Measurements from ENCODE around the gene SLC16A3.
"Not testable (repeated sequence)": the region's sequence is repeated elsewhere in the genome, so short reads cannot be mapped to it uniquely, and the experiment has no call there.

The SLC16A3 gene

DNA sequence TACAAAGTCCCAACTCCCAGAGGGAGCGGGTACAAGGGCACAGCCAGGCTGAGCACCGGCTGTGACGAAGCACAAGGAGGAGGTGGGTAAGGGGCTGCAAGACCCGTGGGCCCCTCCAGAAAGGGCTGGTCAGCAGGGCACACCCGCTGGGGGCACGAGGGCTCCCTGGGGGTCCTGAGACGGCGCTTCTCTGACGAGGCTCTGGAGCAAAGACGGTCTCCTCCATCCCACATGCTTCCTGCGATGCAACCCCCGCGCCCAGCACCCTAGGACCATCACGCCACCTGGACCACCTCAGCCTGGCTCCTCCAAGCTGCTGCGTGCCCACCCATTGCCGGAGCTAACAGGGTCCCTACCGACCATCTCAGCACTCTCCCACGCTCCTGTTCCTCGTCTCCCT is 24.9 kb upstream of the SLC16A3 start:
- FAIRE-seq: no peak
- no peak for DNase-seq (ENCODE audit: insufficient read length, low spot score)

DNA sequence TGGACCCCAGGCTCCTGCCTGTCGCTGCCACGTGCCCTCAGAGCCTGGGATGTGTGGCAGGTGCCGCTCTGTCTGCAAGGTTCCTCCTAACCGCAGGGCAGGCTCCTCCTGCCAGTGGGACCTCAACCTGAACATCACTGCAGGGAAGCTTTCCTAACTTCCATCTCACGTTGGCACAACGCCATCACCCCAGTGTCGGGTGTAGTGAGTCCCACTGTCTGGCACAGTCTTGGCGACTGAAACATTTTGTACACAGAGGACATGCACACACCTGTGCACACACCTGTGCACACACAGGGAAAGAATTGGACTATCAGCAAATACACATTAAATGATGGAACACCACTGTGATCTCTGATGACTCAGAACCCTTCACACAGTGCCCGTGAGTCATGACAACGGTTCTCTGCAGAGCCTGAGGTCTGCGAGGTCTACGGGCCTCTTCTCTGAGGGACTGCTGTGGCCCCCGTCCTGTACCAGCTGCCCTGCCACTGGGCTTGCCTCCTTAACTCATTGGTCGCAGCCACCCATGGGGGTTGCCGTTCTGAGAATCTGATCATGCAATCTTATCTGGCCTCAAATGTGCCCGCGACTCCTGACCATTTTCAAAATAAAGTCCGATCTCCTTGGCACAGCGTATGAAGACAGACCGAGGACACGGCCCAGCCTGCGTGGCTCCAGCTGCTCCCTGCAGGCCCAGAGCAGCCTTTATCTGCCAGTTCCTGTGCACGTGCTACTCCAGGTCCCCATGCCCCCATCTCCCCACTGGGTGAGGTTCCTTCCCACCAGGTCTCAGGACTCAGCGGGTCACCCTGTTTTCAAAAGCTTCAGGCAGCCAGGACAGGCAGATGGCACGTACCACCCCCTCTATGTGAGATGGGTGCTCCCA is 23.8 kb upstream of the SLC16A3 start:
- no peak for DNase-seq (ENCODE audit: insufficient read length, low spot score)
- FAIRE-seq: no peak

DNA sequence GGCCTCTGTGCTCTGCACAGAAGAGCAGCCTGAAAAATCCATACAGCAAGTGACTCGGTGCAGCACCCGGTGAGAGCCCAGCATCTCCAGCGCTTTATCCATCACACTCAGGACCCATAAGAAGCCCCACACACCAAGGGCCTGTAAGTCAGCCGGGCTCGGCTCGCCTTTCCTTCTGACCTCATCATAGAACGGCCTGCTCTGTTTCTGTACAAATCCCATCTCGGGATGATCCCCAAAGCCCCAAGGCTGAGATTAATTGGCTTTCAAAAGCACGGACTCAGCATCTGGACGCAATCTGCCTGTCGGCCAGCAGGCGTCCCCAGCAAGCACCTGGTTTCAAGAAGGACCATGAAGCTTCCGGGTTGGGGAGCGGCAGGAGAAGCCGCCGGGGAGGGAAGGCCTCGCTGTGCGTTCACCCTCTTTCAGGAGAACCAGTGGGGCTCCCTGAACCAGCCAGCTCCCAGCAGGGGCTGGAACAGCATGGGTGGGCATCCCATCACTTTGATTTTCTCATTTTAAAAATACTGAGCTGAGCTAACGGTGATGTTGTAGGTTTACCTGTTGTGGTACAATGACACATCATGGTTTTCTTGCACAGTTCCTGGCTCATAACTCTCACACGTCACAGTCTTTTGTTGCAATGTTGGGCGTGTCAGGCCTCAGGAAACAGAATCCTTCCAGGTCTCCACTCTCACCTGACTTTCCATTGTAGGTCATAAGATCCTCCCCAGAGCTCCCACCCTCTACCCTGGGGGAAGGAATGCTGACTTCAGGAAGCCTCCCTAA is 22.9 kb upstream of the SLC16A3 start:
- FAIRE-seq (peak; percentile 98), DNase-seq (ENCODE audit: insufficient read length, low spot score) (peak; percentile 81)

DNA sequence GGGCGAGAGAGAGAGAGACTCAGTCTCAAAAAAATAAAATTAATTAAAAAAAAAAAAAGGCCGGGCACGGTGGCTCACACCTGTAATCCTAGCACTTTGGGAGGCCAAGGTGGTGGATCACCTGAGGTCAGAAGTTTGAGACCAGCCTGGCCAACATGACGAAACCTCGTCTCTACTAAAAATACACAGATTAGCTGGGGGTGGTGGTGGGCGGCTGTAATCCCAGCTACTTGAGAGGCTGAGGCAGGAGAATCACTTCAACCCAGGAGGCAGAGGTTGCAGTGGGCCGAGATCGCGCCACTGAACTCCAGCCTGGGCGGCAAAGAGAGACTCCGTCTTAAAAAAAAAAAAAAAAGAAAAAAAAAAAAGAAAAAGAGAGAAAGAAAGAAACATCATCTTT is 18.2 kb upstream of the SLC16A3 start:
- not testable (repeated sequence) for DNase-seq (ENCODE audit: insufficient read length, low spot score); FAIRE-seq

DNA sequence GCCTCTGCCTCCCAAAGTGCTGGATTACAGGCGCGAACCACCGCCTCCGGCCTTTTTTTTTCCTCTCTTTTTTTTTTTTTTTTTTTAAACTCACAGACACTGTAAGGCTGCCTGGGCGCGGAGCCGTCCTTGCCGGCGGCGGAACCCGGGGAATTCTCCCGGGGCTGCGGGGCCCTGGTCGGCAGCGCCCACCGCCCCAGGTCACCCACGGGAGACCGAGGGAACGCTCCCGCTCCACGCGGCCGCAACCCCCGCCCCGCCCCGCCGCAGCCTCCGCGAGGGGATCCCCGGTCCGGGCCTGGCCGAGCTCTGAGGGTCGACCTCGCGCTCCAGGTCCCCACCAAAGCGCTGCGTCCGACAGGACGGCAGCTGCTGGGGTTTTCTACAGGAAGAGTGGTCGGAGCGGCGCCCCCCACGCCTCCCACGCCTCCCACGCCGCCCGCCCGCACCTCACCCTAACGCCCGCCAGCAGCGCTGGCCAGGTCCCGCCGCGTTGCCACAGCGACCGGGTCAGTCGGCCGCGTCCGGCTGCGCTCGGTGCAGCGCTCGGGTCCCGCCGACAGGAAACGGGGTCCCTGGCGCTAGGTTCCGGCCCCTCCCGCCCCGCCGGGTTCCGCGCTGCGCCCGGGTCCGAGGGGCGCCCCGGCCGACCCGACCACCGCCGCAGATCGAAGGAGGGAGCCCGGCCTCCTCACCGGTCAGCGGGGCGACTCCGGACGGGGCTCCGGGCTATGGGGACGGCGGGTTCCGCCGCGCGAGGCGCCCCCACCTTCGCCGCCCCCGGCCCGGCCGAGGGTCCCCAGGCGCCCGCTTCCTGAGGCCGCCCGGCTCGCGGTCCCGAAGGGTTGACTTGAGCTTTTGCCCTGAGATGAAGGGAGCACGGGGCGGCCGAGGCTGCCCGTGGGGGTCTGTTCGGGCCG is 16.3 kb upstream of the SLC16A3 start, which contains the start of gene CCDC57:
Gene CCDC57, minus strand, starts transcription at position 512 of the 920 bp plus-strand sequence. CDS start 10,898 bp downstream, outside the sequence.
- peak; percentile 4 for FAIRE-seq

DNA sequence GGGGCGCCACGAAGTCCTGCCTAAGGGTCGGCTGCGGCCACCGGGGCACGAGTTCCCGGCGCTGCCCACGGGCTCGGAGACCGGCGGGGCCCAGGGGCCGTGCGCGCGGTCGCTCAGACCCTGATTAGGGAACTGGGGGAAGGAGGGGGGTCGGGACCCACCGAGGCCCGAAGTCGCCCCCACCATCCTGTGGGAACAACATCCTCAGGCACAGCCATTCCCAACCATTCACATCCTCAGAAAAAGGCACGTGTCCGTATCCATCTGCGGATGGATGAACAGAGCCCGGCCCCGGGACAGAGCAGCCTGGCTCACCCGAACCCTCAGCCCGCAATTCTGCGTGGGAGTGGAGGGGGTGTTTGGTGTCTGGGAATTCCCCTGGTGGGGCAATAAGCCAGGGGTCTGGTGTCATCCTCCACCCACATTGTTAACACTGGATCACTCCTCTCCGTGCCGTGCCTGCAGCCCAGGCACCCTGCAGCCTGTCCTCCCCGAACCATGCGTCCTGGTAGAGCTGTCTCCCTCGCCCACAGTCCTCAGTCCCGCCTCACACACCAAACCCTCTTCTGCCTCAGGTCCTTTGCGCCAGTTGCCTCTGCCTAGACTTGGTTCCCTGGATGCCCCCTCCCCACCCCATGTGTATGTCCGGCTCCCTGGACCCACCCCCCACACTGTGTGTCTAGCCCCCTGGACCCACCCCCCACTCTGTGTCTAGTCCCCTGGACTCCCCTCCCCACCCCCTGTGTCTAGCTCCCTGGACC is 15.4 kb upstream of the SLC16A3 start:
- DNase-seq (ENCODE audit: insufficient read length, low spot score) (no peak), FAIRE-seq (peak; percentile 53)

More for the DNA sequence above, 16.3 kb upstream of the SLC16A3 start, which contains the start of gene CCDC57:
- DNase-seq (ENCODE audit: insufficient read length, low spot score): peak; percentile 95

DNA sequence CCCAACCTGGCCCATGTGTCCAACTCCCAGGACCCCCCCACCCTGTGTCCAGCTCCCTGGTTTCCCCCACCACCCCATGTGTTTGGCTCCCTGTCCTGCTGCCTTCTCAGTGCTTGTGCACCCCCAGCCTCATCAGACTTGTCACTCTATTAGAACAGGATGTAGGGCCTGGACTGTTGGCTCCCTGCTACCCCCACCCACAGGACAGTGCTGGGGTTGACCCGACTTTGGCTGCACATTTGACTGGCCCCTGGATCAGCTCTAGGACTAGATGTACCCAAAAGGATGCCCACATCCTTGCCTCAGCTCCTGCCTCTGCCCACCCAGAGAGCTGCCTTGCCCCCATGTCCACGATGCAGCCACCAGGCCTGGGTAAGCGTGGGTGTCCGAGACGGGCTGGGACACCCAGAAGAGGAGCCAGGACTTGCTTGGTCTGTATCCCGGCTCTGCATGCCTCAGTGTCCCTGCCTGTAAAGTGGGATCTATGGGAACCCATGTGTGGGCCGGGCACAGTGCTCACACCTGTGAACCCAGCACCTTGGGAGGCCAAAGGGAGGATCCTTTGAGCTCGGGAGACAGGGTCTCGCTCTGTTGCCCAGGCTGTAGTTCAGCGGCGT is 14.7 kb upstream of the SLC16A3 start:
- DNase-seq (ENCODE audit: insufficient read length, low spot score): no peak
- FAIRE-seq: no peak

DNA sequence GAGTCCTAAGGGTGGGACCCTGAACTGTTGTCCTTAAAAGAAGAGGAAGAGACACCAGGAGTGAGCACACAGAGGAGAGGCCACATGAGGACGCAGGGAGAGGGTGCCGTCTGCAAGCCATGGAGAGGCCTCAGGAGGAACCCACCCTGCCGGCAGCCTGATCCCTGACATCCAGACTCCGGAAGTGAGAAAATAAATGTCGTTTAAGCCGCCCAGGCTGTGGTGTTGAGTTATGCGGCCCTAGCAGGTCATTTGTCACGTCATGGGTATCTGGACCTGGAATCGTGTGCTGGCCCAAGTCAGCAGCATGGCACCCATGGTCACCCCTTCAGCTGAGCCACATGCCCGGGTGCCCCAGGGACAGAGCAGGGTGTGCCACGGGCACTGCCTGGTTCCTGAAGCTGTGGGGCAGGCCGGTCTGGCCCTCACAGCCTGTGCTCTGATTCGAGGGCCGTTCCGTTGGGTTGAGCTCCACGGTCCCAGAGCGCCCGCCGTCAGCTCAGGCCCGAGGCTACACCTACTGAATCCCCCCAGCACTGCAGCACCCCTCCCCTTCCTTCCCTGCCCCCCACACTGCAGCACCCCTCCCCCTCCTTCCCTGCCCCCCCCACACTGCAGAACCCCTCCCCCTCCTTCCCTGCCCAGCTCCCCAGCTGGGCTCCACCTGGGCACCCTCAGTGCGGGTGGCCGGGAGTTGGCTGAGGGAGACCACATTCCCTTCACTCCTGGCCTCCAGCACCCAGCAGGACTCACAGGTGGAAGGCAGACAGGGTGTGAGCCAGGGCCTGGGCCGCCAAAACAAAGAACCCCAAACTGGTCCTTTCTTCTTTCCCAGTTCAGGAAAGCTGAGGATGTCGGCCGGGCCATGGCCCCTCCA is 13.5 kb upstream of the SLC16A3 start:
- FAIRE-seq: no peak
- DNase-seq (ENCODE audit: insufficient read length, low spot score): no peak

DNA sequence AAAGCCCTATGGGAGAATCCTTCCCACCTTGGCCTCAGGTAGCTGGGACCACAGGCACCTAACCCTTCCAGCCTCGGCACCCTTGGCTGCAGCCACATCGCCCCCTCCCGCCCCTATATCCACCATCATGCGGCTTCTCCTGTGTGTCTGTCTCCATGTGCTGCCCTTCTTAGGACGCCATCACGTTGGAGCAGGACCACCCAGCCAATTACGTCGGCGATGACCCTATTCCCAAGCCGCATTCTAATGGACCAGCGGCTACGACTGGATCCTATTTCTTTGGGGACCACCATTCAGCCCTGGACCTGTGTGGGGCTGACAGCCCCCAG is 12.9 kb upstream of the SLC16A3 start:
- FAIRE-seq (no peak), DNase-seq (ENCODE audit: insufficient read length, low spot score) (no peak)

DNA sequence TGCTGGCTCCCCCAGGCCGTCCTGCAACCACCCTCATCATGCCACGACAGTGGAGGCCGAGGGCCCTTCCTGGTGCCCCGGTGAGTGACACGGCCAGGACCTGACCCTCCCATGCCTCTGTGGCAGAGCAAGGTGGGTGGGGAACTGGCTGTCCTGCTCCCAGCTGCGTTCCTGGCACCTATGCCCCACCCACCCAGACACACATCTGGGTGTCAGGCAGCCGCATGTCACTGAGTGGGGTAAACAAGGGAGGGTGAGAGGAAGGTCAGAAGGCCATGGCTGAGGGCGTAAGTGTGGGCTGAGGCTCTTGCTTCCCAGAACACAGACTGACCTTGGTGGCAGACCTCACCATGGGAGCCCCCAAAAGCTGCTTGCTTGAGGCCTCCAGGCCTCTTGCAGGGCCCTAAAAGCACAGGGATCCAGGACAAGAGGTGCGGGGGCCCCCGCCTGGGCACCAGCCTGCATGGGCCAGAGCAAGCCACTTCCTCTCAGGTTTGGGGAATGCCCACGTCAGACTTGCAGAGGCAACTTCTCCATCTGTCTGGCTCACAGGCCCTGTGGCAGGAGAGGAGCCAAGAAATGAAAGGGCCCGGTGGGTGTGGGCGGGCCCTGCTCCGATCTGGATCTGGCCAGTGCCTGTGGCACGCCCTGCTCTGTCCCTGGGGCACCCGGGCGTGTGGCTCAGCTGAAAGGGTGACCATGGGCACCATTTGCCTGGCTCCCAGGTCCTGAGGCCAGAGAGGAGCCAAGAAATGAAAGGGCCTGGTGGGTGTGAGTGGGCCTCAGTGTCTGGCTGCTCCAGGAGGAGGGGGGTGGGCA is 12.3 kb upstream of the SLC16A3 start:
- peak; percentile 84 for FAIRE-seq

DNA sequence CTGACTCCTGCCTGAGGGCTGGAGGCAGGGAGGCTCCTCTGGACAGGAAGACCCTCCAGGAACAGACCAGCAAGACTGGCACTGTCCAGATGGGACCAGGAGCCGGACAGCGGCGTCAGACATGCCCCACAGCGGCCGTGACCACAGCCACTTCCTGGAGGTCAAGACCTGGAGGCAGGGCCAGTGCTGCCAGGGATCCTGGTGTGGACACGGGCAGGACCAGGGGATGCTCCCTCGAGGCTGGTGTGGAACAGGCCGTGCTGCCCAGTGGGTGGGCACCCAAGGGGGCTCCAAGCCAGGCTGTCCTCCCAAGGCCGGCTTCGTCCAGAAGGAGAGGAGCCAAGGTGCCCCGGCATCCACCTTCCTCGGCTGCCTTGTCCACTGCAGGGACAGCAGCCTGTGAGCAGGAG is 11.7 kb upstream of the SLC16A3 start:
- DNase-seq (ENCODE audit: insufficient read length, low spot score): no peak
- FAIRE-seq: no peak

More for the DNA sequence above, 12.3 kb upstream of the SLC16A3 start:
- peak; percentile 48 for DNase-seq (ENCODE audit: insufficient read length, low spot score)

DNA sequence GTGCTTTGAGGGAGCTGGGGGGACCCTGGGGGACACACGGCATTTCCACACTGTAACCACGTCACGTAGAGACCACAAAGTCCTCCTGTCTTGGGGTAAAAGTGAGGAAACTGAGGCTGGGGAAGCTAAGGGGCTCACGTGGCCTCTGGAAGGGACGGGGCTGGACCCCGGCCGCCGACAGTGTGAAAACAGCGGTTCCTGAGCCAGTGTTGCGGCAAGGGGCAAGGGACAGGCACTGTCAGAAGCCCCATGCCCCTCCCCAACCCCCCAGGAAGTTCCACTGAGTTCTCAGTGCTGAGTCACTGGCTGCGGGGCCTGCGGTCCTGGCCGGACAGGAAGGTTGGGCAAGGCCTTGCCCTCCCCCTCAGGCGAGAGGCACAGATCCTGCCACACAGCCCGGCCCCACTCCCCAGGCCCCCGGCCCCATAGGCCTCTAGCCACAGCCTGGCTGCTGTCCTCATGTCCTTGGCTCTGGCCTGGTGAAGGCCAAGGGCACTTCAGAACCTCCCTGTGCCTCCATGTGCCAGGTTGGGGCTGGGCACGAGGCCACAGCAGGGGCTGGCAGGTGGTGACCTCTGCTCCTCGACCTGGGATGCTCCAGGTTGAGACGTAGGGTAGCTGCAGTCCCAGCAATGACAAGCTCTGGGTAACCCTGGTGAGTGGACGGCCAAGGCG is 11.2 kb upstream of the SLC16A3 start:
- DNase-seq (ENCODE audit: insufficient read length, low spot score) (no peak), FAIRE-seq (no peak)

DNA sequence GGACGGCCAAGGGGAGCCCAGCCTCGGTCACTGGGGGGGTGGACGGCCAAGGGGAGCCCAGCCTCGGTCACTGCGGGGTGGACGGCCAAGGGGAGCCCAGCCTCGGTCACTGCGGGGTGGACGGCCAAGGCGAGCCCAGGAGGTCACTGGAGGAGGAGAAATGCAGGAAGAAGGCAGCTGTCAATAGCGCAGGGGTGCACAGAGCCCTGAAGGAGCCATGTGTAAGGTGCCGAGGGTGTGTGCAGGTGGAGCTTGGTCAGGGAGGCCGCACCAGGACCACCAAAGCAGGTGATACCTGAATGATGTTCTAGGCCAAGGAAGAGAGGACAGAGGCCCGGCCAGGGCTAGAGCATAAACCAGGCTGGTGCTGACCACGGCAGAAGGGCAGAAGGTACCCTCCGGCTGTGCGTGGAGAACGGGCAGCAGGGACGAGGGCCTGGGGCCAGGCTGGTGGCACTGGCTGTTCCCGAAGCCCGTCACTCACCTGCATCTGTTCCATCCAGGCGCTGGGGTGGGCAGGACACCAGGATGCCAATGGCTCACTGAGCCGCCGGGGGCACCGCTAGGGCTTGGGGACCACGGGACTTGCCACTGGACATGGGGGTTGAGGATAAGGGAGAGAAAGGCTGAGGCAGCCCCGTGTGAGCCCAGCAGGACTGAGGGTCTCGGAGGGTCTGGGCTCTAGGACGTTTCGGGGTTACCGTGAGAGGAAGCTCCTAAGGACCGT is 10.3 kb upstream of the SLC16A3 start:
- FAIRE-seq (no peak), DNase-seq (ENCODE audit: insufficient read length, low spot score) (no peak)

DNA sequence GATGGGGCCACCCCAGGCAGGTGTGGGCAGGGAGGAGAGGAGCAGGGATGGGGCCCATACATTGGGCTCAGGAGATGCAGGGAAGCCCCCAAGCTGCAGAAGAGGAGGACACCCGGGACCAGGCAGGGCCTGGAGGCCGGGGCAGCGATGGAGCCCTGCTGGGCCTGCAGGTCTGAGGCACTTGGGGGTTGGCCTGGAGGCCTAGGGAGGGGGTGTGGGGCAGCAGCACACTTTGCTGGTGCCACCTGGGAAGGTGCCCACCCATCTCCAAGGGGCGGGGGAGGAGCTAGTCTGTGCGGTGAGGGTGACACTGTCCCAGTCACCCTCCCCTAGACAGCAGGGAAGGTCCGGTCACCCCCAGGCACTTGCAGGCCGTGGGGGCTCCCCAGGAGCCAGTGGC is 9.8 kb upstream of the SLC16A3 start:
- no peak for DNase-seq (ENCODE audit: insufficient read length, low spot score)

DNA sequence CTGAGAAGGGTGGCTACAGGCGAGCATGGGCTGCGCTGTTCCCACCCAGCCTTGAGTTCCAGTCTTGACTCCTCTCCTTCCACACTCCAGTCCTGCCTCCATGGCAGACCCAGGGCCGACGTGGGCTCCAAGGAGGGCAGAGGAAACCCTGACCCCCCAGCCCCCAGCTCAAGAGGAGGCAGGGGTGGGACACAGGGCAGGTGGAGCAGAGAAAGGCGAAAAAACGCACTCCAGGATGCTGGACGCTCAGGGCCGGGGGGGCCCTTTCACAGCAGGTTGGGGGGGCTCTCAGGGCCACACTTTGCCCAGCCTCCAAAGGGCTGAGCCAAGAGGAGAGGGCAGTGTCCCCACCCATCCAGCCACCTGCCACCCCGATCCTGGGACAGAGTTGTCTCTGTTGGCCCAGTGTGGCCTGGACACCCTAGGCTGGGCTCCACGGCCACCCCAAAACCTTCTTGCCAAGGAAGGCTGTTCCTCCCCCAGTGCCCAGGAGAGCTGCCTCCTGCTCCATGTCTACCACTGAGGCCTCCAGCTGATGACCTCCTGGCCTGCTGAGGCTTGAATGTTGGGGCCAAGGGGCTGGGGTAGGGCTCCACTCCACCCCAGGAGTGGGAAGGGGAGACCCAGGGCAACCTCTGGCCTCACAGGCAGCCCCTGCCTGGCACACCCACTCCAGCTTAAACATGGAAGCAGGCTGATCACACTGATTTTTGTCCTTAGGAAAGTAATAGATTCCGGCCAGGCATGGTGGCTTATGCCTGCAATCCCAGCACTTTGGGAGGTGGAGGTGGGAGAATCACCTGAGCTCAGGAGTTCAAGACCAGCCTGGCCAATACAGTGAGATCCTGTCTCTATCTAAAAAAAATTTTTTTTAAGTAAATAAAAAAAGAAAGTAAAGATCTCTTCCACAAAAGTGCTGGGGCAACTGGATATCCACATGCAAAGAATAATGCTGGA is 8.8 kb upstream of the SLC16A3 start:
- DNase-seq (ENCODE audit: insufficient read length, low spot score) (no peak), FAIRE-seq (no peak)

More for the DNA sequence above, 9.8 kb upstream of the SLC16A3 start:
- no peak for FAIRE-seq
